ENCODE data around the gene KDM6B. TPM values are rescaled to one million over a fixed set of nuclear protein-coding genes. Genes with fewer than 3 reads are reported as not detected.

Gene KDM6B
- total RNA-seq, 3 donors from 2014 or later: 44.3 to 73.6 (median 54.6) TPM

GRCh38 chr17:7846765-7847661, 13.0 kb downstream of the KDM6B start:
- TF ChIP-seq CTCF (IDR thresholded peaks at IDR 0.05): no peak
- Histone ChIP-seq H3K36me3 (ENCODE audit: low read depth) (no peaks in the 10 kb centered on the region), H3K4me3 (no peak overlapping the region), H3K4me1 (ENCODE audit: low read depth) (peaks cover 16% of the 10 kb centered on the region), H3K9me3 (no peaks in the 10 kb centered on the region)
- intact Hi-C loops (cut with DNase I, micrococcal nuclease): no loop called here
- ATAC-seq (no peak), DNase-seq (peak; percentile 30 to 59 (median 38))

- peaks cover 6% of the 10 kb centered on the region for H3K36me3 ChIP-seq (ENCODE audit: low read depth)
- no peak for TF ChIP-seq CTCF (IDR thresholded peaks at IDR 0.05)
- intact Hi-C loops (cut with DNase I, micrococcal nuclease): no loop called here
- DNase-seq: peak in 2 of 3 donors; percentile 31 to 50
- H3K4me1 ChIP-seq (ENCODE audit: low read depth): peaks cover 16% of the 10 kb centered on the region
- H3K9me3 ChIP-seq: no peaks in the 10 kb centered on the region
- ATAC-seq: no peak
- no peak overlapping the region for H3K4me3 ChIP-seq
Measured at GRCh38 chr17:7848131-7848579, 14.1 kb downstream of the KDM6B start.

DNA sequence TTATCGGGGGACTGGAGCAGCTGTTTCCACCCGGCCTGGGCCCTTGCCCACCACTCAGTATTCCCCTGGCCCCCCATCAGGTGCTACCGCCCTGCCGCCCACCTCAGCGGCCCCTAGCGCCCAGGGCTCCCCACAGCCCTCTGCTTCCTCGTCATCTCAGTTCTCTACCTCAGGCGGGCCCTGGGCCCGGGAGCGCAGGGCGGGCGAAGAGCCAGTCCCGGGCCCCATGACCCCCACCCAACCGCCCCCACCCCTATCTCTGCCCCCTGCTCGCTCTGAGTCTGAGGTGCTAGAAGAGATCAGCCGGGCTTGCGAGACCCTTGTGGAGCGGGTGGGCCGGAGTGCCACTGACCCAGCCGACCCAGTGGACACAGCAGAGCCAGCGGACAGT, 14.7 kb downstream of the KDM6B start:
- ATAC-seq (no peak), DNase-seq (peak in 1 of 3 donors; percentile 44)
- Histone ChIP-seq H3K4me3 (no peak overlapping the region), H3K4me1 (ENCODE audit: low read depth) (peaks cover 16% of the 10 kb centered on the region), H3K9me3 (no peaks in the 10 kb centered on the region), H3K36me3 (ENCODE audit: low read depth) (peaks cover 7% of the 10 kb centered on the region)
- intact Hi-C loops (cut with DNase I, micrococcal nuclease): no loop called here
- TF ChIP-seq CTCF (IDR thresholded peaks at IDR 0.05): no peak

- ATAC-seq (no peak), DNase-seq (peak in 2 of 3 donors; percentile 11 to 61)
- H3K36me3 ChIP-seq (ENCODE audit: low read depth): peaks cover 7% of the 10 kb centered on the region
- no peak overlapping the region for H3K4me3 ChIP-seq
- peaks cover 16% of the 10 kb centered on the region for H3K4me1 ChIP-seq (ENCODE audit: low read depth)
- TF ChIP-seq CTCF (IDR thresholded peaks at IDR 0.05): no peak
- intact Hi-C loops (cut with DNase I, micrococcal nuclease): no loop called here
- H3K9me3 ChIP-seq: no peaks in the 10 kb centered on the region
Measured at GRCh38 chr17:7849130-7849750, 15.2 kb downstream of the KDM6B start.

- H3K36me3 ChIP-seq (ENCODE audit: low read depth): peaks cover 7% of the 10 kb centered on the region
- intact Hi-C loops (cut with DNase I, micrococcal nuclease): no loop called here
- DNase-seq: no peak
- H3K9me3 ChIP-seq: no peaks in the 10 kb centered on the region
- TF ChIP-seq CTCF (IDR thresholded peaks at IDR 0.05): no peak
- no peak for ATAC-seq
- H3K4me3 ChIP-seq: no peak overlapping the region
- H3K4me1 ChIP-seq (ENCODE audit: low read depth): peaks cover 17% of the 10 kb centered on the region
Measured at GRCh38 chr17:7849751-7850504, 15.9 kb downstream of the KDM6B start.

Data from mucosa of descending colon (tissue), 3 donors.